ENCODE results near the gene CTAGE1. TPM values are rescaled to one million over a fixed set of nuclear protein-coding genes. Genes with fewer than 3 reads are reported as not detected.

The CTAGE1 gene
- total RNA-seq, 4 donors from 2014 or later = not detected

GRCh38 chr18:22423878-22424564, 6.3 kb upstream of the CTAGE1 start:
- Histone ChIP-seq H3K36me3 (no peaks in the 10 kb centered on the region), H3K27ac (replicated peaks in 1 of 4) (no peak overlapping the region), H3K9me3 (no peaks in the 10 kb centered on the region), H3K4me3 (no peak overlapping the region), H3K27me3 (no peaks in the 10 kb centered on the region), H3K4me1 (peaks cover 0 to 9% (median 7%) of the 10 kb centered on the region in 4 donors)
- DNase-seq (ENCODE audit: extremely low spot score) = no peak
- WGBS = 90% methylated on average over 8 of the region's 9 CpGs
- intact Hi-C loops (cut with DNase I) = no loop called here
- no peak for TF ChIP-seq POLR2A (IDR thresholded peaks at IDR 0.05; ENCODE audit: low read depth)
- no peak for TF ChIP-seq POLR2AphosphoS5 (IDR thresholded peaks at IDR 0.05)
- no peak for TF ChIP-seq EP300 (IDR thresholded peaks at IDR 0.05)
- TF ChIP-seq CTCF (IDR thresholded peaks at IDR 0.05) = no peak

DNA sequence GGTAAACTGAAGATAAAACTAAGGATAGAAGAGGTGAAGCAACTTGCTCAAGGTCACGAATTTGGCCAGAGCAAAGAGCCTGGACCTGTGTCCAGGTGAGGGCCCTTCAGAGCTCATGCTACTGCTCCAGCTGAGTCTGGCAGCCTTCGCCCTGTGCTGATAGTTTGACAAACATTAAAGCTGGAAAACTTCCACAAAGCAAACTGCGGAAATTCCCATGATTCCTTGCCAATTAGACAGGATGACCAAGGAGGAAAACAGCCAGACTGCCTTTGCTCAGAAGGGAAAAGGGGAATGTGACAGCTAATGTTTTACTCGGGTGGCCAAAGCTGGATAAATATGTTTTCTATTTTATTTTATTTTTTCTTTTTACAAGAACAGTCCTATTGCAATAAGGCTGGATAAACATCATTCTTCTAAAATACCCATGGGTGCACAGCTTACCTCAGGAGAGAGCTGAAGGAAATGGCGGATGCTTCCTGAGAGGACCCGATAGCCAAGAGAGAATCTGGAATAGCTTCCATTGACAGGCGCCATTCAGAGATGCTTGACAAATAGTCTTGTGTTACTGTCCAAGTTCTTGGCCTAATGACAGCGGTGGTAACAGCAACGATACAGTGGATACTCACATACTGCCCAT, 5.3 kb upstream of the CTAGE1 start:
- no peak for TF ChIP-seq POLR2A (IDR thresholded peaks at IDR 0.05; ENCODE audit: low read depth)
- no peak for TF ChIP-seq EP300 (IDR thresholded peaks at IDR 0.05)
- TF ChIP-seq POLR2AphosphoS5 (IDR thresholded peaks at IDR 0.05) = no peak
- no peak for TF ChIP-seq CTCF (IDR thresholded peaks at IDR 0.05)
- no peaks in the 10 kb centered on the region for H3K27me3 ChIP-seq
- DNase-seq (ENCODE audit: extremely low spot score) = no peak
- H3K9me3 ChIP-seq = no peaks in the 10 kb centered on the region
- no peak overlapping the region for H3K27ac ChIP-seq (replicated peaks in 1 of 4)
- 45% methylated on average over 9 of the region's 9 CpGs for WGBS
- intact Hi-C loops (cut with DNase I) = no loop called here
- no peaks in the 10 kb centered on the region for H3K36me3 ChIP-seq
- peaks cover 0 to 9% (median 7%) of the 10 kb centered on the region in 4 donors for H3K4me1 ChIP-seq
- H3K4me3 ChIP-seq = no peak overlapping the region

- TF ChIP-seq CTCF (IDR thresholded peaks at IDR 0.05) (no peak), POLR2A (IDR thresholded peaks at IDR 0.05; ENCODE audit: low read depth) (no peak), POLR2AphosphoS5 (IDR thresholded peaks at IDR 0.05) (no peak), EP300 (IDR thresholded peaks at IDR 0.05) (no peak)
- H3K27me3 ChIP-seq = no peaks in the 10 kb centered on the region
- no peak for DNase-seq (ENCODE audit: extremely low spot score)
- H3K4me1 ChIP-seq = peaks cover 0 to 9% (median 7%) of the 10 kb centered on the region in 4 donors
- intact Hi-C loops (cut with DNase I) = no loop called here
- H3K36me3 ChIP-seq = no peaks in the 10 kb centered on the region
- H3K9me3 ChIP-seq = no peaks in the 10 kb centered on the region
- H3K27ac ChIP-seq (replicated peaks in 1 of 4) = no peak overlapping the region
- H3K4me3 ChIP-seq = no peak overlapping the region
- 87% methylated on average over 2 of the region's 2 CpGs for WGBS
These were observed 2.9 kb upstream of the CTAGE1 start for GRCh38 chr18:22420652-22421051.

DNA sequence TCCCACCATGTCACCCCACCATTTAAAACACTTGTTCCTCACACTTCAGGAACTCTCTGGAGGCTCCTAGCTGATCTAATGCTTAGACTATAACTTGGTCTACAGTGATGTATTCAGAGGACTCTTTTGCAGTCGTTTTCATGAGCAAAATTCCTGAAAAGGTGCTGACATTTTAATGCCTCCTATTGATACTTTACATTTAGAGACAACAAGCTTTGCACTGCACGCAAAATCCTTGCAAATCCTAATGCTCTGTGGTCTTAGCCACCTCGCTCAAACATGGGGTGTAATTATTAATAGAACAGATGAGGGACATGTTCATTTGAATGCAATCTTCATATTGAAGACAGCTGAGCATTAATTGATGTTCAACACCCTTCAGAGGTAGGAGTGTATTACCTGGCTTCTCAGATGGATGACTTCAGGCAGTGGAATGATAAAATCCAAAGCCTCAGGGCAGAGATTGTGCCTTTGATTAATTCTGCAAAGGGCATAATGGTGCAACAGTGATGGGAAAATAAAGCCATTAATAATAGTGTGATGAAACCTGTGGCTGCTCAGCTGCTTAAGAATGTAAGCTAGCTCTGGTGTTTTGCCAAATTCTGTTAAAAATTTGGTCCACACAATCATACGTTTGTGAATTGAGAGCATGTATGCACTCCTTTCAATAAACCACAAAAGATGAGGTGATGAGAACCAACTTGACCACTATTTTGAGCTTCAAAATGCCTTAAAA, 5.4 kb downstream of the CTAGE1 start:
- intact Hi-C loops (cut with DNase I) = no loop called here
- no peak overlapping the region for H3K27ac ChIP-seq (replicated peaks in 1 of 4)

More for the DNA sequence above, 5.4 kb downstream of the CTAGE1 start:
- Histone ChIP-seq H3K9me3 (no peaks in the 10 kb centered on the region), H3K36me3 (no peaks in the 10 kb centered on the region), H3K27me3 (no peaks in the 10 kb centered on the region), H3K4me3 (no peak overlapping the region), H3K4me1 (no peaks in the 10 kb centered on the region)
- TF ChIP-seq EP300 (IDR thresholded peaks at IDR 0.05) (no peak), POLR2A (IDR thresholded peaks at IDR 0.05; ENCODE audit: low read depth) (no peak), CTCF (IDR thresholded peaks at IDR 0.05) (no peak), POLR2AphosphoS5 (IDR thresholded peaks at IDR 0.05) (no peak)
- WGBS = 60% methylated on average over 4 of the region's 4 CpGs
- no peak for DNase-seq (ENCODE audit: extremely low spot score)

All from esophagus muscularis mucosa (tissue), 4 donors.